Nephron (organoid): ENCODE measurements around the gene UBE2J1.

ENCODE experiments used
- H3K27ac Mint-ChIP-seq, 3 experiments: 2 replicates each; pipeline ENCODE4 v1.8.0; 2020; ENCODE audit warnings: mixed read lengths in 3 of 3, mild to moderate bottlenecking in 2 of 3, moderate library complexity in 1 of 3
- H3K27me3 Mint-ChIP-seq: 2 replicates; pipeline ENCODE4 v1.8.0; 2021; ENCODE audit warnings: low read depth, mild to moderate bottlenecking, moderate library complexity, mixed read lengths
- H3K36me3 Mint-ChIP-seq: 2 replicates; pipeline ENCODE4 v1.8.0; 2020; ENCODE audit warnings: low read depth, mixed read lengths
- H3K4me1 Mint-ChIP-seq: 2 replicates; pipeline ENCODE4 v1.8.0; 2020; ENCODE audit warnings: mixed read lengths
- H3K4me3 Mint-ChIP-seq, 3 experiments: 2 replicates each; pipeline ENCODE4 v1.8.0; 2020; ENCODE audit warnings: mild to moderate bottlenecking in 3 of 3, mixed read lengths in 3 of 3, moderate library complexity in 2 of 3
- H3K9me3 Mint-ChIP-seq: 2 replicates; pipeline ENCODE4 v1.8.0; 2020; ENCODE audit warnings: mixed read lengths
- CTCF ChIP-seq, 3 experiments: fragments of 200-600 bp; sonication (generic); IDR thresholded peaks; one replicate each; pipeline ENCODE4 v1.5.0; 2021; ENCODE audit warnings: antibody characterized with exemption in 3 of 3; ENCODE audit not compliant: unreplicated experiment in 3 of 3

UBE2J1 gene

GRCh38 chr6:89392823-89393222 lies 40.3 kb upstream of the UBE2J1 start:
- no peak overlapping the region for H3K27ac Mint-ChIP-seq
- H3K4me1 Mint-ChIP-seq = no peaks in the 10 kb centered on the region
- TF ChIP-seq CTCF (IDR thresholded peaks at IDR 0.05; ENCODE audit: unreplicated experiment in 3 of 3) = no peak
- peaks cover 9% of the 10 kb centered on the region for H3K9me3 Mint-ChIP-seq
- H3K4me3 Mint-ChIP-seq = no peak overlapping the region
- H3K36me3 Mint-ChIP-seq = peaks cover 7% of the 10 kb centered on the region
- no peaks in the 10 kb centered on the region for H3K27me3 Mint-ChIP-seq

- H3K27ac Mint-ChIP-seq = no peak overlapping the region
- TF ChIP-seq CTCF (IDR thresholded peaks at IDR 0.05; ENCODE audit: unreplicated experiment in 3 of 3) = no peak
- peaks cover 10% of the 10 kb centered on the region for H3K4me1 Mint-ChIP-seq
- no peaks in the 10 kb centered on the region for H3K27me3 Mint-ChIP-seq
- no peak overlapping the region for H3K4me3 Mint-ChIP-seq
- peaks cover 9% of the 10 kb centered on the region for H3K9me3 Mint-ChIP-seq
- peaks cover 7% of the 10 kb centered on the region for H3K36me3 Mint-ChIP-seq
These were observed 36.3 kb upstream of the UBE2J1 start for GRCh38 chr6:89388846-89389245.

GRCh38 chr6:89387516-89388201 lies 35.1 kb upstream of the UBE2J1 start:
- Mint-ChIP-seq H3K9me3 (no peaks in the 10 kb centered on the region), H3K36me3 (no peaks in the 10 kb centered on the region), H3K4me3 (no peak overlapping the region), H3K27ac (no peak overlapping the region), H3K4me1 (peaks cover 10% of the 10 kb centered on the region), H3K27me3 (no peaks in the 10 kb centered on the region)
- TF ChIP-seq CTCF (IDR thresholded peaks at IDR 0.05; ENCODE audit: unreplicated experiment in 3 of 3) = no peak

- H3K4me1 Mint-ChIP-seq = peaks cover 10% of the 10 kb centered on the region
These were observed 34.5 kb upstream of the UBE2J1 start for GRCh38 chr6:89386917-89387491.

GRCh38 chr6:89385846-89386245 lies 33.3 kb upstream of the UBE2J1 start:
- H3K9me3 Mint-ChIP-seq = no peaks in the 10 kb centered on the region
- no peak overlapping the region for H3K4me3 Mint-ChIP-seq
- H3K4me1 Mint-ChIP-seq = peaks cover 10% of the 10 kb centered on the region
- H3K27me3 Mint-ChIP-seq = no peaks in the 10 kb centered on the region
- H3K36me3 Mint-ChIP-seq = no peaks in the 10 kb centered on the region
- no peak for TF ChIP-seq CTCF (IDR thresholded peaks at IDR 0.05; ENCODE audit: unreplicated experiment in 3 of 3)
- no peak overlapping the region for H3K27ac Mint-ChIP-seq

More at GRCh38 chr6:89386917-89387491, 34.5 kb upstream of the UBE2J1 start:
- no peak overlapping the region for H3K27ac Mint-ChIP-seq
- no peak overlapping the region for H3K4me3 Mint-ChIP-seq
- no peaks in the 10 kb centered on the region for H3K36me3 Mint-ChIP-seq
- no peaks in the 10 kb centered on the region for H3K9me3 Mint-ChIP-seq
- no peak for TF ChIP-seq CTCF (IDR thresholded peaks at IDR 0.05; ENCODE audit: unreplicated experiment in 3 of 3)
- no peaks in the 10 kb centered on the region for H3K27me3 Mint-ChIP-seq

GRCh38 chr6:89385156-89385667 lies 32.7 kb upstream of the UBE2J1 start:
- H3K27me3 Mint-ChIP-seq = no peaks in the 10 kb centered on the region
- peak overlapping the region in 1 of 3 experiments; percentile 21 for H3K27ac Mint-ChIP-seq
- no peaks in the 10 kb centered on the region for H3K9me3 Mint-ChIP-seq
- peaks cover 10% of the 10 kb centered on the region for H3K4me1 Mint-ChIP-seq
- no peak for TF ChIP-seq CTCF (IDR thresholded peaks at IDR 0.05; ENCODE audit: unreplicated experiment in 3 of 3)
- H3K36me3 Mint-ChIP-seq = no peaks in the 10 kb centered on the region
- no peak overlapping the region for H3K4me3 Mint-ChIP-seq
